Measurements from ENCODE around the gene PEG3. TPM values are rescaled to one million over a fixed set of nuclear protein-coding genes. Genes with fewer than 3 reads are reported as not detected.

PEG3 gene
- total and polyA plus RNA-seq, 2 of the 4 experiments (the other 2 are of a cell fraction), result not detected

GRCh38 chr19:56864443-56865125 lies 24.1 kb upstream of the PEG3 start:
- H3K9me1 ChIP-seq (ENCODE audit: insufficient read depth, low read length), result no peaks in the 10 kb centered on the region
- no peak overlapping the region for H2AFZ ChIP-seq (replicated peaks; ENCODE audit: low read length, poor library complexity)
- H2AK5ac ChIP-seq (ENCODE audit: low read depth, low read length), result no peak overlapping the region
- H2AK9ac ChIP-seq (replicated peaks; ENCODE audit: low read depth, low read length, poor library complexity), result no peak overlapping the region
- 62% methylated on average over 22 of the region's 50 CpGs; no CpG with 5 or more reads in 1 of the 2 experiments for WGBS, 2 experiments (ENCODE audit: extremely low coverage in 2 of 2, insufficient read length in 1 of 2)
- in situ Hi-C loops (cut with MboI; ENCODE audit: low sequenced_read_pairs), result no loop called here
- no peak overlapping the region for H3K4me3 ChIP-seq (ENCODE audit: insufficient read depth, low read depth, low read length)
- TF ChIP-seq NFE2L2 (IDR thresholded peaks at IDR 0.05; ENCODE audit: low read depth, low read length) (no peak), CTCF (conservative IDR thresholded peaks at IDR 0.05; ENCODE audit: low read depth, low read length) (no peak), MXI1 (IDR thresholded peaks at IDR 0.05; ENCODE audit: borderline replicate concordance, low read depth, low read length) (no peak), USF2 (IDR thresholded peaks at IDR 0.05; ENCODE audit: low read depth, low read length) (no peak), MAFK (IDR thresholded peaks at IDR 0.05; ENCODE audit: low read depth, low read length) (no peak), RFX5 (IDR thresholded peaks at IDR 0.05; ENCODE audit: low read depth, low read length) (no peak), BHLHE40 (IDR thresholded peaks at IDR 0.05; ENCODE audit: low read depth, low read length) (no peak), SMC3 (IDR thresholded peaks at IDR 0.05; ENCODE audit: low read depth, low read length) (no peak), CHD1 (IDR thresholded peaks at IDR 0.05; ENCODE audit: low read depth, low read length) (no peak), FOS (IDR thresholded peaks at IDR 0.05; ENCODE audit: low read depth, low read length) (no peak), ELK1 (IDR thresholded peaks at IDR 0.05; ENCODE audit: borderline replicate concordance, low read depth, low read length) (no peak), RCOR1 (IDR thresholded peaks at IDR 0.05; ENCODE audit: insufficient replicate concordance, low read length) (no peak), MAZ (IDR thresholded peaks at IDR 0.05; ENCODE audit: borderline replicate concordance, low read depth, low read length) (no peak), POLR2A (IDR thresholded peaks at IDR 0.05; ENCODE audit: low read depth, low read length) (no peak), CEBPB (IDR thresholded peaks at IDR 0.05; ENCODE audit: low read depth, low read length) (no peak), RAD21 (IDR thresholded peaks at IDR 0.05; ENCODE audit: low read length) (no peak)
- no peak overlapping the region for H3K14ac ChIP-seq (replicated peaks; ENCODE audit: low read depth, low read length)
- dilution Hi-C loops (cut with HindIII; ENCODE audit: low sequenced_read_pairs, unreplicated experiment), result no loop called here
- no peak overlapping the region for H4K8ac ChIP-seq (ENCODE audit: low read depth in 2 of 2, low read length in 2 of 2)
- POLR2A ChIA-PET (ENCODE audit: unreplicated experiment), result no interaction called here
- H3K9ac ChIP-seq (ENCODE audit: low read depth, low read length), result no peak overlapping the region
- no peak overlapping the region for H3K56ac ChIP-seq (ENCODE audit: extremely low read depth, insufficient read depth, low read length)
- no peak overlapping the region for H2BK120ac ChIP-seq (ENCODE audit: low read depth, low read length)
- peaks cover 23% of the 10 kb centered on the region for H3K9me3 ChIP-seq (ENCODE audit: control insufficient read depth, insufficient read depth, low read length)
- no peaks in the 10 kb centered on the region for H4K20me1 ChIP-seq (ENCODE audit: insufficient read depth, low read length)
- intact Hi-C loops (cut with micrococcal nuclease), result no loop called here
- no peak overlapping the region for H2BK20ac ChIP-seq (ENCODE audit: low read depth, low read length)
- H3K36me3 ChIP-seq (ENCODE audit: control insufficient read depth, insufficient read depth, low read length), result no peaks in the 10 kb centered on the region
- no peak overlapping the region for H3K27ac ChIP-seq (ENCODE audit: insufficient read depth, low read length)
- H2BK5ac ChIP-seq (ENCODE audit: low read depth, low read length, poor library complexity, severe bottlenecking), result no peak overlapping the region
- DNase-seq, result no peak
- H4K5ac ChIP-seq (ENCODE audit: low read depth, low read length), result no peak overlapping the region
- CTCF ChIA-PET, result interaction anchor here (0.6 kb wide), 1 partner anchor 17 kb away, joined by 3 read pairs; no protein-coding TSS in a partner anchor
- BruUV-seq (replicated peaks), result no TSS peak
- no peak overlapping the region for H3K18ac ChIP-seq (ENCODE audit: low read depth, low read length)
- no peak overlapping the region for H3K23ac ChIP-seq (ENCODE audit: low read depth, low read length)
- no peaks in the 10 kb centered on the region for H3K4me1 ChIP-seq (ENCODE audit: control insufficient read depth, insufficient read depth, low read length)
- ATAC-seq (ENCODE audit: low read depth), result no peak
- H3K27me3 ChIP-seq (ENCODE audit: control insufficient read depth, insufficient read depth, low read length), result no peaks in the 10 kb centered on the region
- H4K91ac ChIP-seq (ENCODE audit: insufficient read depth, low read depth, low read length), result no peak overlapping the region
- no peak overlapping the region for H2BK15ac ChIP-seq (ENCODE audit: low read depth, low read length)
- no peak overlapping the region for H3K4me2 ChIP-seq (ENCODE audit: low read depth, low read length)
- no peaks in the 10 kb centered on the region for H3K79me1 ChIP-seq (ENCODE audit: low read depth in 1 of 2, low read length in 2 of 2)
- no peak overlapping the region for H3K4ac ChIP-seq (ENCODE audit: low read depth, low read length)

All from IMR-90 (cell line).